Colonic mucosa (tissue), 4 donors: Measurements from ENCODE around the gene AP5Z1. TPM values are rescaled to one million over a fixed set of nuclear protein-coding genes. Genes with fewer than 3 reads are reported as not detected.

Experiments used
- DNase-seq: peaks from one replicate; pipeline ENCODE4 v3.0.0-alpha.2; 2020
- H3K27ac ChIP-seq: fragments of 200-600 bp; one replicate; pipeline ENCODE4 v1.8.0; 2021
- H3K27me3 ChIP-seq: fragments of 200-600 bp; one replicate; pipeline ENCODE4 v1.8.0; 2021
- H3K36me3 ChIP-seq: fragments of 200-600 bp; one replicate; pipeline ENCODE4 v1.8.0; 2021
- H3K4me1 ChIP-seq: fragments of 200-600 bp; one replicate; pipeline ENCODE4 v1.8.0; 2021; ENCODE audit warnings: mild to moderate bottlenecking
- H3K4me3 ChIP-seq: fragments of 200-600 bp; one replicate; pipeline ENCODE4 v1.8.0; 2021
- H3K9ac ChIP-seq, 2 donors: one replicate each; pipeline ENCODE4 v1.7.0; 2013; ENCODE audit warnings: control low read depth in 2 of 2, low read depth in 2 of 2, low read length in 2 of 2
- H3K9me3 ChIP-seq: fragments of 200-600 bp; one replicate; pipeline ENCODE4 v1.8.0; 2021
- intact Hi-C: fragments of 100-400 bp; cut with DNase I; formaldehyde crosslinking; loops from one replicate; pipeline ENCODE4 v1.14.1; 2022
- total RNA-seq, 2 donors: library from RNA; stranded (reverse); fragmentation: NEBNext Ultra II Directional in 1 of 2; extraction: Animal tissue kit (Norgen Biotek cat#: 25700) in 1 of 2; gene quantifications; one replicate each; pipeline ENCODE4 v1.2.1, GENCODE V29; 2021
- TF ChIP-seq, protein P1 (sequence below): fragments of 200-600 bp; IDR thresholded peaks from one replicate; pipeline ENCODE4 v1.8.0; 2022; ENCODE audit warnings: antibody characterized with exemption, mild to moderate bottlenecking
- donor health status: healthy.
- donor health status: DM: no; HTN: no; CAD: no.
- donor health status: DM: no; HTN: no; CAD: no.

AP5Z1 gene
- total RNA-seq, 2 donors from 2014 or later = 27.9 to 49.9 TPM

DNA sequence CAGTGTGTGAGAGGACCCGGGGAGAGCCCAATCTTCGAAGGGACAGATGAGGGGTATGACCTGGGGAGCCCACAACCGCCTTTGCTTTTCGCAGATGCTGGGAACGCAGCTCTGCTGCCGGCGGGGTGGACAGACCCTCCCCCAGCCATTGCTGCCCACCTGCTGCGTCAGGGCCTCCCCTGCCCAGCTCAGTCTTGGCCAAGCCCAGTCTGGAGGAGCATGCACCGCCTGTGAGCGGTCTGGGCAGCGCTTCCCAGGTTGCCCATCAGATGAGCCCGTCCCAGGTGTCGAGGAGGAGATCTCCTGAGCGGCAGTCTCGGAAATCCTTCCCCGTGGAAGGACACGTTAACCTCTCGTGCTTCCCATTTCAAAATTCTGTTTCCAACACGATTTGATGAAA is 17.3 kb upstream of the AP5Z1 start:
- Histone ChIP-seq H3K4me1 (no peaks in the 10 kb centered on the region), H3K36me3 (peaks cover 21% of the 10 kb centered on the region), H3K9ac (no peak overlapping the region), H3K27ac (no peak overlapping the region), H3K4me3 (no peak overlapping the region), H3K9me3 (no peaks in the 10 kb centered on the region), H3K27me3 (no peaks in the 10 kb centered on the region)
- no peak for DNase-seq
- intact Hi-C loops = no loop called here
- TF ChIP-seq, protein P1, sequence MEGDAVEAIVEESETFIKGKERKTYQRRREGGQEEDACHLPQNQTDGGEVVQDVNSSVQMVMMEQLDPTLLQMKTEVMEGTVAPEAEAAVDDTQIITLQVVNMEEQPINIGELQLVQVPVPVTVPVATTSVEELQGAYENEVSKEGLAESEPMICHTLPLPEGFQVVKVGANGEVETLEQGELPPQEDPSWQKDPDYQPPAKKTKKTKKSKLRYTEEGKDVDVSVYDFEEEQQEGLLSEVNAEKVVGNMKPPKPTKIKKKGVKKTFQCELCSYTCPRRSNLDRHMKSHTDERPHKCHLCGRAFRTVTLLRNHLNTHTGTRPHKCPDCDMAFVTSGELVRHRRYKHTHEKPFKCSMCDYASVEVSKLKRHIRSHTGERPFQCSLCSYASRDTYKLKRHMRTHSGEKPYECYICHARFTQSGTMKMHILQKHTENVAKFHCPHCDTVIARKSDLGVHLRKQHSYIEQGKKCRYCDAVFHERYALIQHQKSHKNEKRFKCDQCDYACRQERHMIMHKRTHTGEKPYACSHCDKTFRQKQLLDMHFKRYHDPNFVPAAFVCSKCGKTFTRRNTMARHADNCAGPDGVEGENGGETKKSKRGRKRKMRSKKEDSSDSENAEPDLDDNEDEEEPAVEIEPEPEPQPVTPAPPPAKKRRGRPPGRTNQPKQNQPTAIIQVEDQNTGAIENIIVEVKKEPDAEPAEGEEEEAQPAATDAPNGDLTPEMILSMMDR = no peak

DNA sequence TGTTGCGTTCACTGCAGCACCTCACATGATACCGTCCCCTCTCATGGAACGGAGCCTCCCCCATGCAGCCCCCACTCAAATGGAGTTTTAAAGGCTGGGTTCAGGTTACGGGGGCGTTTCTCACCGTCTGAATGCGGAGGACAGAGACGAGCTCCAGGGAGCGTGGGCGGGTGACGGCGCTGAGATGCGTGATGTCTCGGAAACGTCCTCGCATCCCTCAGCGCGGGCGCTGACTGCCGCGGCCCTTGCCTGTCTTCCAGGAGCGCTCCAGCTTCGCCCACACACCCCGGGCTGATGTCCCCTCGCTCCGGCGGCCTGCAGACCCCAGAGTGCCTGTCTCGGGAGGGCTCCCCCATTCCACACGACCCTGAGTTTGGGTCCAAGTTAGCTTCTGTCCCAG is 16.6 kb upstream of the AP5Z1 start:
- Histone ChIP-seq H3K4me1 (no peaks in the 10 kb centered on the region), H3K9me3 (no peaks in the 10 kb centered on the region), H3K36me3 (peaks cover 21% of the 10 kb centered on the region), H3K9ac (no peak overlapping the region), H3K4me3 (no peak overlapping the region), H3K27ac (no peak overlapping the region), H3K27me3 (no peaks in the 10 kb centered on the region)
- TF ChIP-seq, protein P1 = no peak
- intact Hi-C loops = no loop called here
- DNase-seq = no peak

DNA sequence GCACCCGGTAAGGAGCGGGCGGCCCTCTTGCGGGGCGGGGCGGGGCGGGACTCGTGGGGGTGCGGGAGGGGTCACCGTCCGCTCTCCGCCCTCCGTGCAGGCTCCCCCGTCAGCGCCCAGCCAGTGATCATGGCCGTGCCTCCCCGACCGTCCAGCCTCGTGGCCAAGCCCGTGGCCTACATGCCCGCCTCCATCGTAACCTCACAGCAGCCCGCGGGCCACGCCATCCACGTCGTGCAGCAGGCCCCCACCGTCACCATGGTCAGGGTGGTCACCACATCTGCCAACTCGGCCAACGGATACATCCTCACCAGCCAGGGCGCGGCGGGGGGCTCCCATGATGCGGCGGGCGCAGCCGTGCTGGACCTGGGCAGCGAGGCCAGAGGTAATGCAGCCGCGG is 16.2 kb upstream of the AP5Z1 start:
- Histone ChIP-seq H3K9ac (no peak overlapping the region), H3K9me3 (no peaks in the 10 kb centered on the region), H3K4me1 (no peaks in the 10 kb centered on the region), H3K4me3 (no peak overlapping the region), H3K36me3 (peaks cover 21% of the 10 kb centered on the region), H3K27me3 (no peaks in the 10 kb centered on the region), H3K27ac (no peak overlapping the region)
- DNase-seq = no peak
- intact Hi-C loops = no loop called here
- TF ChIP-seq, protein P1 = no peak

DNA sequence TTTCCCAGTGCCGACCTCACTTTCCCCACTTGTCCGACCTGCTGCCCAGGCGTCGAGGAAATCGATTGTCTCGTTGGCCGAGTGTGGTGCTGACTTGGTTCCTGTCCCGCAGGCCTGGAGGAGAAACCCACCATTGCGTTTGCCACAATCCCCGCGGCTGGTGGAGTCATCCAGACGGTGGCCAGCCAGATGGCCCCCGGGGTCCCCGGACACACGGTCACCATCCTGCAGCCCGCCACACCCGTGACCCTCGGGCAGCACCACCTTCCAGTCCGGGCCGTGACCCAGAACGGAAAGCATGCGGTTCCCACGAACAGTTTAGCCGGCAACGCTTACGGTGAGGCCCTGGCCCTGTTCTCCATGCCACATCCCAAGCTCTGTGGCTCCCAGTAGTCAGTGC is 14.5 kb upstream of the AP5Z1 start:
- H3K4me3 ChIP-seq = no peak overlapping the region
- no peaks in the 10 kb centered on the region for H3K4me1 ChIP-seq
- no peaks in the 10 kb centered on the region for H3K27me3 ChIP-seq
- peaks cover 8% of the 10 kb centered on the region for H3K36me3 ChIP-seq
- no peak overlapping the region for H3K9ac ChIP-seq
- intact Hi-C loops = no loop called here
- H3K9me3 ChIP-seq = no peaks in the 10 kb centered on the region
- H3K27ac ChIP-seq = no peak overlapping the region
- DNase-seq = no peak
- TF ChIP-seq, protein P1 = no peak

DNA sequence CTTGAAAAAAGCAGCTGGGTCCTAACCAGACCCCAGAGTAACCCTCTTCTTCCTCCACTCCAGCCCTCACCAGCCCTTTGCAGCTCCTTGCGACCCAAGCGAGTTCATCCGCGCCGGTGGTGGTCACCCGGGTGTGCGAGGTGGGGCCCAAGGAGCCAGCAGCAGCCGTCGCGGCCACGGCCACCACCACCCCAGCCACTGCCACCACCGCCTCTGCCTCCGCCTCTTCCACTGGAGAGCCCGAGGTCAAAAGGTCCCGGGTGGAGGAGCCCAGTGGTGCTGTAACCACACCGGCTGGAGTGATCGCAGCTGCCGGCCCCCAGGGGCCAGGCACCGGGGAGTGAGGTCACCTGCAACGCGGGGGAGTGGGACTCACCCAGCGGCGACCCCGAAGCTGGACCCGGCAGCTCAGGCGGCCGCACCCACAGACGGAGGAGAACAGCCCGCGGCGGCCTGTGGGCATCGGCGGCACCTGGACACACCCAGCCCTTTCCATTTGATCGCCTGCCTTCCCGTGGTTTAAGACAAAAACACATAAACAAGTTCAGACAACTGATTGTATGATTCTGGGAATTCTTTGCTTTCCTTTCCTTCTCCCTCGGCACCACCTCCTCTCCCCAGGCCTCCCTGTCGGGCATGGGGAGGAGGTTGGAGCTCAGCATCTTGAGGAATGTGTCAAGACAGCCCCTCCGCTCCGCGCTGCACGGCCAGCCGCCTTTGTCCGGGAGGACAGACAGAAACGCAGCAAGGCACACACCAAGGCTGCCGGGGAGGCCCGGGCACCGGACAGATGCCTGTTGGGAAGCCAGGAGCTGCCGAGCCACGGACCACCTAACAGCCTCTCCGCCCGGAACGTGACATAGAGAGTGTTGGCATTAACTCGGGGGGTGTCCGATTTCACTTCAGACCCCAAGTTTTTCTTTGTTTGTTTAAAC is 13.0 kb upstream of the AP5Z1 start:
- no peaks in the 10 kb centered on the region for H3K4me1 ChIP-seq
- intact Hi-C loops = no loop called here
- H3K9ac ChIP-seq = no peak overlapping the region
- peaks cover 5% of the 10 kb centered on the region for H3K36me3 ChIP-seq
- no peak overlapping the region for H3K27ac ChIP-seq
- no peak overlapping the region for H3K4me3 ChIP-seq
- H3K9me3 ChIP-seq = no peaks in the 10 kb centered on the region
- DNase-seq = no peak
- H3K27me3 ChIP-seq = no peaks in the 10 kb centered on the region
- TF ChIP-seq, protein P1 = no peak
